Endothelial cell of umbilical vein (primary cell): ENCODE data around the gene FAM83C. TPM values are rescaled to one million over a fixed set of nuclear protein-coding genes. Genes with fewer than 3 reads are reported as not detected.

ENCODE experiments used
- BruUV-seq: library from RNA; stranded (reverse); fragments of 400-500 nt; replicated peaks from 2 replicates; lab custom pipeline; 2021; lab: Mats Ljungman, UMichigan
- CTCF ChIA-PET: fragments of 300-600, 350-600 bp; sonication (Branson Sonifier 250); formaldehyde crosslinking; loops from one replicate; lab custom pipeline; 2021; ENCODE audit warnings: antibody characterized with exemption, inconsistent platforms; lab: Charles Lee
- POLR2A ChIA-PET: fragments of 300-600, 350-600 bp; sonication (Branson Sonifier 250); formaldehyde crosslinking; loops from one replicate; lab custom pipeline; 2021; ENCODE audit warnings: antibody characterized with exemption, inconsistent platforms; lab: Charles Lee
- DNase-seq: peaks from one replicate; pipeline ENCODE4 v3.0.0-alpha.2; 2011; ENCODE audit warnings: low read depth, low spot score
- FAIRE-seq: peaks from 2 replicates; lab custom pipeline; 2011; peaks lifted over from hg19 to GRCh38; lab: Jason Lieb, UNC
- H2AFZ ChIP-seq: 2 replicates; pipeline ENCODE4 v1.6.0; 2012; ENCODE audit warnings: low read depth, low read length, control low read depth, inconsistent platforms
- H3K27ac ChIP-seq: 2 replicates; pipeline ENCODE4 v1.5.1; 2011; ENCODE audit warnings: low read depth, mild to moderate bottlenecking, control low read depth, low read length, moderate library complexity; ENCODE audit not compliant: insufficient read depth
- H3K27me3 ChIP-seq, 2 experiments: 2 replicates each; pipeline versions ENCODE4 v1.6.0 to v1.6.1; 2011; ENCODE audit warnings: low read length in 2 of 2, mixed read lengths in 1 of 2; ENCODE audit not compliant: control insufficient read depth in 2 of 2, insufficient read depth in 2 of 2
- H3K36me3 ChIP-seq, 2 experiments: 2 replicates in 1 of 2; 3 replicates in 1 of 2; pipeline ENCODE4 v1.5.1; 2011; ENCODE audit warnings: low read length in 2 of 2, mild to moderate bottlenecking in 1 of 2, moderate library complexity in 1 of 2; ENCODE audit not compliant: control insufficient read depth in 2 of 2, insufficient read depth in 2 of 2; ENCODE audit errors: extremely low read depth in 1 of 2
- H3K4me1 ChIP-seq: 3 replicates; pipeline ENCODE4 v1.5.1; 2011; ENCODE audit warnings: mild to moderate bottlenecking, low read length; ENCODE audit not compliant: control insufficient read depth, insufficient read depth; ENCODE audit errors: extremely low read depth
- H3K4me2 ChIP-seq: 2 replicates; pipeline ENCODE4 v1.6.1; 2011; ENCODE audit warnings: low read length, control low read depth, mixed read lengths; ENCODE audit not compliant: insufficient read depth
- H3K4me3 ChIP-seq, 3 experiments: fragments of 200-600 bp in 1 of 3; sonication (generic), shearing (Covaris generic) in 1 of 3; replicated peaks in 1 of 3; 2 replicates each; pipeline ENCODE4 v1.5.1; 2011 to 2016; ENCODE audit warnings: control low read depth in 3 of 3, low read length in 3 of 3, mild to moderate bottlenecking in 2 of 3, inconsistent platforms in 1 of 3, low read depth in 1 of 3, moderate library complexity in 1 of 3; ENCODE audit not compliant: insufficient read depth in 1 of 3
- H3K79me2 ChIP-seq: 2 replicates; pipeline ENCODE4 v1.6.0; 2012; ENCODE audit warnings: low read length, inconsistent platforms; ENCODE audit not compliant: control insufficient read depth, insufficient read depth
- H3K9ac ChIP-seq: replicated peaks from 2 replicates; pipeline ENCODE3; 2011; ENCODE audit warnings: low read length, control low read depth; ENCODE audit not compliant: insufficient read depth; ENCODE audit errors: extremely low read depth
- H3K9me1 ChIP-seq: replicated peaks from 3 replicates; pipeline ENCODE4 v1.6.0; 2011; ENCODE audit warnings: mild to moderate bottlenecking, low read length; ENCODE audit not compliant: control insufficient read depth, insufficient read depth; ENCODE audit errors: extremely low read depth
- H3K9me3 ChIP-seq: replicated peaks from 2 replicates; pipeline ENCODE4 v1.5.1; 2012; ENCODE audit warnings: low read length, inconsistent platforms; ENCODE audit not compliant: control insufficient read depth, insufficient read depth
- H4K20me1 ChIP-seq: replicated peaks from 2 replicates; pipeline ENCODE3; 2011; ENCODE audit warnings: mild to moderate bottlenecking, low read length; ENCODE audit not compliant: control insufficient read depth, insufficient read depth; ENCODE audit errors: extremely low read depth
- CTCF ChIP-seq, 2 donors: IDR thresholded peaks; 1 replicate in 1 of 2; 2 replicates in 1 of 2; pipeline ENCODE4 v1.5.1; 2011; ENCODE audit warnings: low read length in 2 of 2, mild to moderate bottlenecking in 2 of 2, moderate library complexity in 2 of 2, control low read depth in 1 of 2, inconsistent platforms in 1 of 2, low read depth in 1 of 2; ENCODE audit not compliant: insufficient read depth in 1 of 2; ENCODE audit errors: extremely low read depth in 1 of 2
- EZH2 ChIP-seq: IDR thresholded peaks from 2 replicates; pipeline ENCODE4 v1.6.1; 2012; ENCODE audit warnings: borderline replicate concordance, low read depth, mild to moderate bottlenecking, moderate library complexity, low read length, inconsistent platforms; ENCODE audit not compliant: severe bottlenecking
- FOS ChIP-seq: IDR thresholded peaks from 2 replicates; pipeline ENCODE4 v1.6.1; 2011; ENCODE audit warnings: mild to moderate bottlenecking, low read length, moderate library complexity, borderline replicate concordance; ENCODE audit not compliant: insufficient read depth
- GATA2 ChIP-seq: IDR thresholded peaks from 2 replicates; pipeline ENCODE4 v1.7.0; 2011; ENCODE audit warnings: low read depth, mild to moderate bottlenecking, moderate library complexity, mixed read lengths, low read length; ENCODE audit not compliant: insufficient read length, insufficient read depth
- JUN ChIP-seq: IDR thresholded peaks from 2 replicates; pipeline ENCODE4 v1.6.1; 2011; ENCODE audit warnings: borderline replicate concordance, low read depth; ENCODE audit not compliant: insufficient read length, insufficient read depth
- MAX ChIP-seq: IDR thresholded peaks from 2 replicates; pipeline ENCODE4 v1.6.1; 2011; ENCODE audit not compliant: insufficient read depth, insufficient read length
- MYC ChIP-seq: IDR thresholded peaks from one replicate; pipeline ENCODE4 v1.6.1; 2011; ENCODE audit warnings: mild to moderate bottlenecking, low read depth, low read length
- POLR2A ChIP-seq: IDR thresholded peaks from 2 replicates; pipeline ENCODE4 v1.6.1; 2012; ENCODE audit warnings: low read depth, mild to moderate bottlenecking, control low read depth, low read length
- POLR2AphosphoS5 ChIP-seq: IDR thresholded peaks from 2 replicates; pipeline ENCODE4 v1.6.1; 2012; ENCODE audit warnings: low read depth, mild to moderate bottlenecking, control low read depth, low read length, moderate library complexity; ENCODE audit not compliant: insufficient read depth
- dilution Hi-C: fragments of 300-500 bp; cut with MboI; formaldehyde crosslinking; loops from one replicate; pipeline ENCODE4 v1.15.0; 2019; ENCODE audit warnings: low sequenced_read_pairs; ENCODE audit not compliant: extremely low pct_ligation_motif_present
- intact Hi-C: fragments of 100-400 bp; cut with micrococcal nuclease; formaldehyde crosslinking; loops from one replicate; pipeline ENCODE4 v1.10.0; 2022
- polyA plus RNA-seq, 4 experiments: library from polyadenylated mRNA; depleted of rRNA in 3 of 4; stranded (reverse) in 3 of 4; unstranded in 1 of 4; fragments of >200 nt; gene quantifications; 2 replicates each; pipeline versions ENCODE4 v1.2.1 to v1.2.3, GENCODE V29; 2011 to 2012; ENCODE audit warnings: missing spikeins in 1 of 4
- total RNA-seq: library from RNA; stranded (reverse); gene quantifications from 2 replicates; pipeline ENCODE4 v1.2.3, GENCODE V29; 2021

The FAM83C gene
- total and polyA plus RNA-seq, 2 donors (not counting 3 experiments of a cell fraction or from before 2014, with no cell fraction given) = not detected

- DNase-seq (no peak), FAIRE-seq (no peak)
- H3K9me3 ChIP-seq = no peaks in the 10 kb centered on the region
- CTCF ChIA-PET = interaction anchor here (0.7 to 4.5 kb wide), 13 partner anchors 11 to 169 kb away, joined by 3 to 33 read pairs (median 4); partner anchors contain the start of genes CEP250 and GDF5
- peaks cover 0 to 3% of the 10 kb centered on the region in 2 experiments for H3K36me3 ChIP-seq
- H3K27me3 ChIP-seq = no peaks in the 10 kb centered on the region
- TF ChIP-seq EZH2 = no peak
- TF ChIP-seq GATA2 = no peak
- no peak for TF ChIP-seq JUN
- TF ChIP-seq FOS = no peak
- TF ChIP-seq POLR2AphosphoS5 = no peak
- no peak for TF ChIP-seq CTCF (IDR thresholded peaks at IDR 0.05; ENCODE audit: extremely low read depth in 1 of 2, insufficient read depth in 1 of 2, low read depth in 1 of 2, low read length in 2 of 2)
- no peak for TF ChIP-seq MAX
- TF ChIP-seq MYC = no peak
- TF ChIP-seq POLR2A = no peak
- no peak overlapping the region for H3K4me3 ChIP-seq
- intact Hi-C loops = loop anchor here (1.0 kb wide), 1 partner anchor 98 kb away; no protein-coding TSS in a partner anchor
- no peak overlapping the region for H3K27ac ChIP-seq
- no peak overlapping the region for H3K4me2 ChIP-seq
- no peaks in the 10 kb centered on the region for H4K20me1 ChIP-seq
- H3K9me1 ChIP-seq = no peaks in the 10 kb centered on the region
- H3K79me2 ChIP-seq = no peaks in the 10 kb centered on the region
- POLR2A ChIA-PET = no interaction called here
- dilution Hi-C loops = no loop called here
- BruUV-seq = no TSS peak
- no peak overlapping the region for H2AFZ ChIP-seq
- H3K9ac ChIP-seq = no peak overlapping the region
- peaks cover 10% of the 10 kb centered on the region for H3K4me1 ChIP-seq
Measured at GRCh38 chr20:35341366-35342028, 49.3 kb upstream of the FAM83C start.
